ENCODE data around the gene ABHD16B. TPM values are rescaled to one million over a fixed set of nuclear protein-coding genes. Genes with fewer than 3 reads are reported as not detected.

ABHD16B gene
- total and polyA plus RNA-seq, 2 of the 13 experiments (the other 11 are each of a cell fraction or from before 2014, with no cell fraction given), result not detected

DNA sequence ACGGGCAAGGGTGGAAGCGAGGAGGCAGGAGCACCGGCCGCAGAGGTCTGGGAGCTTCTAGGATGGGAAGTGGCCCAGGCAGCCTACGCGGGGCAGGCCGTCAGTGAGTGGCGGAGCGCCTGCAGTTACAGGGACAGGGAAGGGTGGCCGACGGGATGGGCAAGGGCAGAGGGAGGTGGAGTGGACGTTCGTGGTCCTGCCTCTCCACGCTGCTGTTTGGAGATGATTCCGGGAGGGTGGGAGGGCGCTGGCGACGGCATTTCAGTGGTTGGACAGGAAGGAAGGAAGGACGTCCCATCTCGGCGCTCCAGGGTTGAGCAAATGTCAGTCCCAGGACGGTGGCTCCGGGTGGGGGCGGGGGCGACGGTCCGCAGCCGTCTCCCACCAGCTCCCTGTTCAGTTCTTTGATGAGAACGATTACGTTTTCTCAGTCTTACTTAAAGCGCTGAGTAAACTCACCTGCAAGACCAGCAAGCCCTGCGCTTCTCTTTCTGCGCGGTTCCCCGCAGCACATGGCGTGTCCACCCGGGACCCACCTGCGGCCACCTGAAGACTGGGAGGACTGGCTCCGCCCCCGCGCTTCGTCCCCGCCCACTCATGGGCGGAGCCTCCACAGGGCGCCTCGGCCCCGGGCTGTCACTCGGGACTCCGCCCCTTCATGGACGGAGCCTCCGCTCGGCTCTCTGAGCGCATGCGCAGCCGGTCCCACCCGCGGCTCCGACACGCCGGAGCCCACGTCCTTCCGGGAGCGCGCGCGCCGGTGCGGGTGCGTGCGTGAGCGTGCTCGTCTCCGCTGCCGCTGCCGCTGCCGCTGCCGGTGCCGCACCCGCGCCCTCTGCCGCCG, 33.3 kb downstream of the ABHD16B start, which contains the start of gene DNAJC5 (continued):
- TF ChIP-seq SP4 (CRISPR knock-in tag; IDR thresholded peaks at IDR 0.05), result peak; percentile 97
- TF ChIP-seq ZNF430 (CRISPR knock-in tag; IDR thresholded peaks at IDR 0.05), result peak; percentile 92
- no peak for TF ChIP-seq PLRG1 (conservative IDR thresholded peaks at IDR 0.05)
- TF ChIP-seq ARNT2 (CRISPR knock-in tag; IDR thresholded peaks at IDR 0.05; ENCODE audit: low read depth), result peak; percentile 59; the same call in 1 of the 2 replicates
- no peak for TF ChIP-seq SRSF9 (IDR thresholded peaks at IDR 0.05; ENCODE audit: borderline replicate concordance, insufficient read depth, low read depth, low read length, poor library complexity, severe bottlenecking)
- peak; percentile 36; the same call in 1 of the 2 replicates for TF ChIP-seq SAFB2 (CRISPR knock-in tag; IDR thresholded peaks at IDR 0.05; ENCODE audit: borderline replicate concordance, low read depth)
- TF ChIP-seq ZNF562 (CRISPR knock-in tag; IDR thresholded peaks at IDR 0.05; ENCODE audit: borderline replicate concordance), result no peak
- TF ChIP-seq ISL2 (CRISPR knock-in tag; IDR thresholded peaks at IDR 0.05), result peak; percentile 38
- no peak for TF ChIP-seq TEAD3 (CRISPR knock-in tag; optimal IDR thresholded peaks at IDR 0.05; ENCODE audit: borderline replicate concordance)
- peak; percentile 96 for TF ChIP-seq ZMYM2 (CRISPR knock-in tag; IDR thresholded peaks at IDR 0.05)
- TF ChIP-seq KLF15 (CRISPR knock-in tag; IDR thresholded peaks at IDR 0.05; ENCODE audit: borderline replicate concordance), result peak; percentile 29; the same call in 1 of the 2 replicates
- no peak for TF ChIP-seq ZSCAN22 (CRISPR knock-in tag; IDR thresholded peaks at IDR 0.05)
- TF ChIP-seq ELF1 (CRISPR knock-in tag; IDR thresholded peaks at IDR 0.05), result peak; percentile 77
- TF ChIP-seq SOX6 (IDR thresholded peaks at IDR 0.05), result no peak
- peak; percentile 62; the same call in 1 of the 2 replicates for TF ChIP-seq SOX6 (CRISPR knock-in tag; IDR thresholded peaks at IDR 0.05)
- TF ChIP-seq ZNF557 (CRISPR knock-in tag; IDR thresholded peaks at IDR 0.05), result 0 out of 2 replicates have a peak, but pooled peaks have one; percentile 76
- TF ChIP-seq E2F2 (CRISPR knock-in tag; IDR thresholded peaks at IDR 0.05; ENCODE audit: borderline replicate concordance), result no peak
- TF ChIP-seq, protein P1, sequence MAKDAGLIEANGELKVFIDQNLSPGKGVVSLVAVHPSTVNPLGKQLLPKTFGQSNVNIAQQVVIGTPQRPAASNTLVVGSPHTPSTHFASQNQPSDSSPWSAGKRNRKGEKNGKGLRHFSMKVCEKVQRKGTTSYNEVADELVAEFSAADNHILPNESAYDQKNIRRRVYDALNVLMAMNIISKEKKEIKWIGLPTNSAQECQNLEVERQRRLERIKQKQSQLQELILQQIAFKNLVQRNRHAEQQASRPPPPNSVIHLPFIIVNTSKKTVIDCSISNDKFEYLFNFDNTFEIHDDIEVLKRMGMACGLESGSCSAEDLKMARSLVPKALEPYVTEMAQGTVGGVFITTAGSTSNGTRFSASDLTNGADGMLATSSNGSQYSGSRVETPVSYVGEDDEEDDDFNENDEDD (CRISPR knock-in tag; IDR thresholded peaks at IDR 0.05; ENCODE audit: borderline replicate concordance), result peak; percentile 48; the same call in 1 of the 2 replicates
- no peak for TF ChIP-seq ZNF180 (CRISPR knock-in tag; IDR thresholded peaks at IDR 0.05; ENCODE audit: borderline replicate concordance, low read depth)
- TF ChIP-seq ZNF775 (CRISPR knock-in tag; IDR thresholded peaks at IDR 0.05; ENCODE audit: borderline replicate concordance), result no peak
- TF ChIP-seq, protein P2, sequence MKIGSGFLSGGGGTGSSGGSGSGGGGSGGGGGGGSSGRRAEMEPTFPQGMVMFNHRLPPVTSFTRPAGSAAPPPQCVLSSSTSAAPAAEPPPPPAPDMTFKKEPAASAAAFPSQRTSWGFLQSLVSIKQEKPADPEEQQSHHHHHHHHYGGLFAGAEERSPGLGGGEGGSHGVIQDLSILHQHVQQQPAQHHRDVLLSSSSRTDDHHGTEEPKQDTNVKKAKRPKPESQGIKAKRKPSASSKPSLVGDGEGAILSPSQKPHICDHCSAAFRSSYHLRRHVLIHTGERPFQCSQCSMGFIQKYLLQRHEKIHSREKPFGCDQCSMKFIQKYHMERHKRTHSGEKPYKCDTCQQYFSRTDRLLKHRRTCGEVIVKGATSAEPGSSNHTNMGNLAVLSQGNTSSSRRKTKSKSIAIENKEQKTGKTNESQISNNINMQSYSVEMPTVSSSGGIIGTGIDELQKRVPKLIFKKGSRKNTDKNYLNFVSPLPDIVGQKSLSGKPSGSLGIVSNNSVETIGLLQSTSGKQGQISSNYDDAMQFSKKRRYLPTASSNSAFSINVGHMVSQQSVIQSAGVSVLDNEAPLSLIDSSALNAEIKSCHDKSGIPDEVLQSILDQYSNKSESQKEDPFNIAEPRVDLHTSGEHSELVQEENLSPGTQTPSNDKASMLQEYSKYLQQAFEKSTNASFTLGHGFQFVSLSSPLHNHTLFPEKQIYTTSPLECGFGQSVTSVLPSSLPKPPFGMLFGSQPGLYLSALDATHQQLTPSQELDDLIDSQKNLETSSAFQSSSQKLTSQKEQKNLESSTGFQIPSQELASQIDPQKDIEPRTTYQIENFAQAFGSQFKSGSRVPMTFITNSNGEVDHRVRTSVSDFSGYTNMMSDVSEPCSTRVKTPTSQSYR (CRISPR knock-in tag; IDR thresholded peaks at IDR 0.05; ENCODE audit: borderline replicate concordance), result peak; percentile 51; the same call in 1 of the 2 replicates
- TF ChIP-seq DMAP1 (CRISPR knock-in tag; IDR thresholded peaks at IDR 0.05), result peak; percentile 74
- TF ChIP-seq ZNF549 (CRISPR knock-in tag; IDR thresholded peaks at IDR 0.05), result no peak
- TF ChIP-seq TBX2 (CRISPR knock-in tag; IDR thresholded peaks at IDR 0.05; ENCODE audit: borderline replicate concordance), result peak; percentile 80

Data from HepG2 (cell line).